Loucy (cell line): ENCODE results near the gene KANSL1.
A peak's percentile ranks its signal among the peaks of the same experiment; 100 is the strongest.

Experiments used
- H2AFZ ChIP-seq: fragments of 200-600 bp; sonication (generic); 2 replicates; pipeline ENCODE4 v1.6.0; 2016; ENCODE audit warnings: antibody characterized with exemption, mild to moderate bottlenecking, low read length, moderate library complexity
- H3F3A ChIP-seq: fragments of 200-600 bp; 2 replicates; pipeline ENCODE4 v1.6.0; 2016; ENCODE audit warnings: antibody characterized with exemption, low read depth, mild to moderate bottlenecking
- H3K27me3 ChIP-seq: fragments of 200-600 bp; sonication (generic); 2 replicates; pipeline ENCODE4 v1.6.1; 2014; ENCODE audit warnings: low read length, mild to moderate bottlenecking; ENCODE audit not compliant: insufficient read depth, poor library complexity, severe bottlenecking
- H3K36me3 ChIP-seq: fragments of 200-600 bp; sonication (generic); 2 replicates; pipeline ENCODE4 v1.6.1; 2016; ENCODE audit warnings: low read length; ENCODE audit not compliant: insufficient read depth
- H3K4me1 ChIP-seq: fragments of 200-600 bp; sonication (generic); 2 replicates; pipeline ENCODE4 v1.5.1; 2014; ENCODE audit warnings: low read length, mild to moderate bottlenecking; ENCODE audit not compliant: insufficient read depth, poor library complexity, severe bottlenecking
- H3K4me2 ChIP-seq: fragments of 200-600 bp; sonication (generic); 2 replicates; pipeline ENCODE4 v1.6.0; 2014; ENCODE audit warnings: antibody characterized with exemption, low read length, low read depth, mild to moderate bottlenecking; ENCODE audit not compliant: poor library complexity, severe bottlenecking
- H3K4me3 ChIP-seq: fragments of 200-600 bp; sonication (generic); 2 replicates; pipeline ENCODE4 v1.5.1; 2014; ENCODE audit warnings: low read length, mild to moderate bottlenecking, mixed read lengths; ENCODE audit not compliant: poor library complexity, severe bottlenecking
- H3K79me2 ChIP-seq: fragments of 200-600 bp; sonication (generic); 2 replicates; pipeline ENCODE4 v1.6.1; 2014; ENCODE audit warnings: low read length; ENCODE audit not compliant: insufficient read depth
- H3K9ac ChIP-seq: fragments of 200-600 bp; sonication (generic); 2 replicates; pipeline ENCODE4 v1.6.0; 2014; ENCODE audit warnings: mild to moderate bottlenecking, low read depth, low read length, moderate library complexity; ENCODE audit not compliant: poor library complexity, severe bottlenecking
- H3K9me2 ChIP-seq: fragments of 200-600 bp; sonication (generic); replicated peaks from 2 replicates; pipeline ENCODE4 v1.6.1; 2016; ENCODE audit warnings: low read depth, low read length, mixed read lengths
- H3K9me3 ChIP-seq: fragments of 200-600 bp; sonication (generic); 2 replicates; pipeline ENCODE4 v1.6.1; 2014; ENCODE audit warnings: mild to moderate bottlenecking, antibody characterized with exemption, low read length, low read depth; ENCODE audit not compliant: insufficient read depth
- H4K20me1 ChIP-seq: fragments of 200-600 bp; sonication (generic); 2 replicates; pipeline ENCODE4 v1.6.0; 2014; ENCODE audit warnings: antibody characterized with exemption, low read length, mild to moderate bottlenecking; ENCODE audit not compliant: insufficient read depth, poor library complexity, severe bottlenecking
- EZH2phosphoT487 ChIP-seq: fragments of 200-600 bp; IDR thresholded peaks from 2 replicates; pipeline ENCODE4 v1.6.1; 2018; ENCODE audit warnings: antibody characterized with exemption, mild to moderate bottlenecking, moderate library complexity, borderline replicate concordance
- TF ChIP-seq, protein P1 (sequence below): fragments of 200-600 bp; sonication (generic); conservative IDR thresholded peaks from 2 replicates; pipeline ENCODE4 v1.5.1; 2014; ENCODE audit warnings: mild to moderate bottlenecking, antibody characterized with exemption, low read length

Gene KANSL1

DNA sequence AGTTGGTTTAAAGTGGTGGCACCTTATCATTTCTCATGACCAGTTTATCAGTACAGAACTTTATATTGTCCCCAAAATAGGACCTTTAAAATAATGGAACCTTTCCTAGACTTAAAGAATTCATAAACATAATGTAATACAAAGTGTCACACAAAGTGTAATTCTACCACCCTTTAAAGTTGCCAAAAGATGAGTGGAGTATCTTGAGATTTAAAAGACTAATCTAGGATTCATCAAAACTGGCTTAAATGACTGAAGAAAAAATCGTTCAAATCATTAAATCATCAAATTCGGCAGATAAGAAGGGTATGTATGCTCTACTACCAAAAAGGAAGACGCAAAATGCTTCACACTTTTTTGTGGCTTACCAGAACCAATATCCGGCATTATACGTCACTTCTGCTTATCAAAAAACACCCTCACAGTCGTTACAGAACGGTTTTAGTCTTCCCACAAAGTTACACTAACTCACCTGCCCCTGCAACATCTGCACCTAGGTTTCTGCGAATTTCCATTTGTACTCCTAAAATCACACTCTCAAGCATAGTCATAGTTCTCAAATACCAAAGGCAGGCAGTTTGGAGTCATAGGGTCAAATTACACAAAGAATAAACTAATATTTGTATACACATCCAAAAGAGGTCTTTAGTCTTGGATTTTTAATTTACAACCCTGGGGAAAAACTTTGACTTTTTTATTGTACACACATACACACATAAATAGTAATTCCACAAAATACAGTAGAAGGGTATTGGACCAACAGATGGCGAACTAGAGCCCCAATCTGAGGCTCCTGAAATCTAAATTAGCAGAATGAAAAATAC, 1.4 kb upstream of the KANSL1 start:
- Histone ChIP-seq H4K20me1 (peaks cover 29% of the 10 kb centered on the region), H3K9me2 (no peaks in the 10 kb centered on the region), H3K9ac (peak overlapping the region; percentile 98), H2AFZ (0 out of 2 replicates have a peak overlapping the region, but pooled peaks have one; percentile 4), H3K79me2 (peaks cover 75% of the 10 kb centered on the region), H3K36me3 (no peaks in the 10 kb centered on the region), H3K4me1 (peaks cover 50% of the 10 kb centered on the region), H3K4me3 (peak overlapping the region; percentile 75), H3K9me3 (no peaks in the 10 kb centered on the region), H3K27me3 (peaks cover 5% of the 10 kb centered on the region), H3K4me2 (peak overlapping the region; percentile 90), H3F3A (peaks cover 10% of the 10 kb centered on the region; the same call in 1 of the 2 replicates)
- TF ChIP-seq EZH2phosphoT487: no peak
- TF ChIP-seq, protein P1, sequence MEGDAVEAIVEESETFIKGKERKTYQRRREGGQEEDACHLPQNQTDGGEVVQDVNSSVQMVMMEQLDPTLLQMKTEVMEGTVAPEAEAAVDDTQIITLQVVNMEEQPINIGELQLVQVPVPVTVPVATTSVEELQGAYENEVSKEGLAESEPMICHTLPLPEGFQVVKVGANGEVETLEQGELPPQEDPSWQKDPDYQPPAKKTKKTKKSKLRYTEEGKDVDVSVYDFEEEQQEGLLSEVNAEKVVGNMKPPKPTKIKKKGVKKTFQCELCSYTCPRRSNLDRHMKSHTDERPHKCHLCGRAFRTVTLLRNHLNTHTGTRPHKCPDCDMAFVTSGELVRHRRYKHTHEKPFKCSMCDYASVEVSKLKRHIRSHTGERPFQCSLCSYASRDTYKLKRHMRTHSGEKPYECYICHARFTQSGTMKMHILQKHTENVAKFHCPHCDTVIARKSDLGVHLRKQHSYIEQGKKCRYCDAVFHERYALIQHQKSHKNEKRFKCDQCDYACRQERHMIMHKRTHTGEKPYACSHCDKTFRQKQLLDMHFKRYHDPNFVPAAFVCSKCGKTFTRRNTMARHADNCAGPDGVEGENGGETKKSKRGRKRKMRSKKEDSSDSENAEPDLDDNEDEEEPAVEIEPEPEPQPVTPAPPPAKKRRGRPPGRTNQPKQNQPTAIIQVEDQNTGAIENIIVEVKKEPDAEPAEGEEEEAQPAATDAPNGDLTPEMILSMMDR: peak; percentile 74

DNA sequence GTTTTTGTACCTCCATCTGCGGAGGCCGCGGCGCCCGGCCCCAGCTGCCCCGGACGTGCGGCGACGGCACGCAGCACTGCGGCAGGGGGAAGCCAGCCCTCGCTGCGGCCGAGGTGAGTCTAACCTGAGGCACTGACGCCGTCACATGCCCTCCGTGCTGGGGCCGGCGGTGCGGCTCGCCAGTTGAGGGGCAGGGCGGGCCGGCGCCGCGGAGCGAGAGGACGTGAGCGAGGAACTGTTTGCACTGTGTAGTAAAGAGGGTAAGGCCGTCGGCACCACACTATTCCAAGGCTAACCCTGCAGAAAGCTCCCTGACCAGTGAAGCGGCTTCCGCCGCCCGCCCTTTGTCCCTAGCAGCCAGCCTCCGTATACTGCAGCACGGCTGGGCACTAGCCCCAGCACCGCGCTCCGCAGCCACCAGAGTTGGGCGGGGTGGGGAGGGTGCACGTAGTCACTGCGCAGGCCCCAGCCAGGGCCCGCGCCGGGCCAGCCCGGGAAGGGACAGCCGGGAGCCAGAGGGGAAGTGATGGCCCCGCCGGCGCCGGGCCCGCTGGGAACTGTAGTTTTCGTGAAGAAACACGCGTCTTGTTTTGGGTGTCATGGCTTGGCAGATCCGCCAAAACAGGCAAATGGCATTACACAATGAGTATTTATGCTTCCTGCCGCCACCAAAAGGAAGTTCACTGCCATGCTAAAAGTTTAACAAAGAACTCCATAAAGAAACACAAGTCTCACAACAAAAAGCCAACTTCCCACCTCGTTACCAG, 580 bp upstream of the KANSL1 start:
- Histone ChIP-seq H3K9me2 (no peaks in the 10 kb centered on the region), H3K4me2 (peak overlapping the region; percentile 90), H4K20me1 (peaks cover 37% of the 10 kb centered on the region), H3K9ac (peak overlapping the region; percentile 98), H2AFZ (peak overlapping the region; percentile 92), H3K79me2 (peaks cover 75% of the 10 kb centered on the region), H3K9me3 (no peaks in the 10 kb centered on the region), H3K36me3 (no peaks in the 10 kb centered on the region), H3K27me3 (peaks cover 5% of the 10 kb centered on the region), H3F3A (peaks cover 10% of the 10 kb centered on the region; the same call in 1 of the 2 replicates), H3K4me1 (peaks cover 57% of the 10 kb centered on the region), H3K4me3 (peak overlapping the region; percentile 75)
- no peak for TF ChIP-seq EZH2phosphoT487
- TF ChIP-seq, protein P1: no peak; the same call in 1 of the 2 replicates

GRCh38 chr17:46192439-46193150, 634 bp downstream of the KANSL1 start:
- Histone ChIP-seq H3K9ac (peak overlapping the region; percentile 98), H2AFZ (peak overlapping the region; percentile 74), H3K4me1 (peaks cover 58% of the 10 kb centered on the region), H4K20me1 (peaks cover 49% of the 10 kb centered on the region), H3K4me3 (peak overlapping the region; percentile 100), H3K79me2 (peaks cover 76% of the 10 kb centered on the region), H3K27me3 (peaks cover 5% of the 10 kb centered on the region), H3F3A (peaks cover 10% of the 10 kb centered on the region; the same call in 1 of the 2 replicates), H3K4me2 (peak overlapping the region; percentile 90), H3K9me2 (no peaks in the 10 kb centered on the region), H3K36me3 (no peaks in the 10 kb centered on the region), H3K9me3 (no peaks in the 10 kb centered on the region)
- TF ChIP-seq, protein P1: no peak
- no peak for TF ChIP-seq EZH2phosphoT487
